Esophagus squamous epithelium (tissue), 5 donors: Measurements from ENCODE around the gene DNAJB8. TPM values are rescaled to one million over a fixed set of nuclear protein-coding genes. Genes with fewer than 3 reads are reported as not detected.

Source experiments
- DNase-seq: peaks from one replicate; lab custom pipeline; 2025; lab: John Stamatoyannopoulos, UW
- H3K27ac ChIP-seq, 4 donors: fragments of 200-600 bp; sonication (generic); one replicate each; pipeline ENCODE4 v1.5.1; 2016 to 2019; ENCODE audit warnings: mild to moderate bottlenecking in 1 of 4
- H3K27me3 ChIP-seq, 4 donors: fragments of 200-600 bp; sonication (generic); 1 replicate in 3 of 4; 2 replicates in 1 of 4; pipeline versions ENCODE4 v1.5.1 to v1.6.0; 2017 to 2021; ENCODE audit warnings: antibody characterized with exemption in 1 of 4
- H3K36me3 ChIP-seq, 3 donors: fragments of 200-600 bp; sonication (generic); one replicate each; pipeline ENCODE4 v1.5.1; 2016 to 2019
- H3K4me1 ChIP-seq, 3 donors: fragments of 200-600 bp; sonication (generic); one replicate each; pipeline ENCODE4 v1.5.1; 2017 to 2019
- H3K4me3 ChIP-seq, 4 donors: fragments of 200-600 bp; sonication (generic); 1 replicate in 3 of 4; 2 replicates in 1 of 4; pipeline ENCODE4 v1.5.1; 2016 to 2019; ENCODE audit warnings: mild to moderate bottlenecking in 2 of 4, moderate library complexity in 1 of 4
- H3K9me3 ChIP-seq, 3 donors: fragments of 200-600 bp; sonication (generic); one replicate each; pipeline ENCODE4 v1.5.1; 2016 to 2019
- CTCF ChIP-seq, 6 experiments: fragments of 450-650 bp in 4 of 6; fragments of 200-600 bp in 2 of 6; sonication (generic) in 2 of 6; IDR thresholded peaks; one replicate each; pipeline ENCODE4 v1.5.1; 2016 to 2019; ENCODE audit warnings: antibody characterized with exemption in 6 of 6, mild to moderate bottlenecking in 4 of 6, moderate library complexity in 4 of 6
- POLR2A ChIP-seq, 4 donors: fragments of 450-650 bp; IDR thresholded peaks; one replicate each; pipeline ENCODE4 v1.6.1; 2017; ENCODE audit warnings: antibody characterized with exemption in 4 of 4, mild to moderate bottlenecking in 4 of 4, moderate library complexity in 3 of 4
- WGBS, 2 donors: methylation state at CpG; one replicate each; pipeline ENCODE4 v1.1.5; 2018; 5-methylcytosine and 5-hydroxymethylcytosine counted together
- intact Hi-C: fragments of 100-400 bp; cut with DNase I; formaldehyde crosslinking; loops from one replicate; pipeline ENCODE4 v1.15.0; 2022
- total RNA-seq, 4 donors: library from RNA; depleted of rRNA; stranded (reverse); fragments of >200 nt; gene quantifications; one replicate each; pipeline ENCODE4 v1.1.0, GENCODE V29; 2016
- donor health status: DM: yes; HTN: yes; CAD: no.

Gene DNAJB8
- not detected for total RNA-seq

- H3K36me3 ChIP-seq: no peaks in the 10 kb centered on the region
- intact Hi-C loops: no loop called here
- no peaks in the 10 kb centered on the region for H3K4me1 ChIP-seq
- H3K27me3 ChIP-seq: peaks cover 0 to 52% (median 0%) of the 10 kb centered on the region in 4 donors
- no peaks in the 10 kb centered on the region for H3K9me3 ChIP-seq
- H3K27ac ChIP-seq: no peak within 1 kb of the TSS
- WGBS, 2 donors: 77% methylated on average over 8 to 14 of the region's 14 CpGs
- DNase-seq: no peak
- no peak within 1 kb of the TSS for H3K4me3 ChIP-seq
- TF ChIP-seq CTCF (IDR thresholded peaks at IDR 0.05) (no peak), POLR2A (IDR thresholded peaks at IDR 0.05) (no peak)
Observed at GRCh38 chr3:128466840-128467541, at the start of gene DNAJB8. TSS of gene DNAJB8 (minus strand) at chr3:128466890. CDS start at chr3:128463245, 3,645 bp downstream.

- WGBS, 2 donors: 67 to 79% methylated on average over 1 of the region's 1 CpG
- H3K27me3 ChIP-seq: peaks cover 0 to 65% (median 0%) of the 10 kb centered on the region in 4 donors
- TF ChIP-seq POLR2A (IDR thresholded peaks at IDR 0.05) (no peak), CTCF (IDR thresholded peaks at IDR 0.05) (no peak)
- H3K4me1 ChIP-seq: no peaks in the 10 kb centered on the region
- no peaks in the 10 kb centered on the region for H3K36me3 ChIP-seq
- intact Hi-C loops: no loop called here
- H3K27ac ChIP-seq: no peak overlapping the region
- no peak for DNase-seq
- no peak overlapping the region for H3K4me3 ChIP-seq
- no peaks in the 10 kb centered on the region for H3K9me3 ChIP-seq
Observed at GRCh38 chr3:128515967-128516366, 49.3 kb upstream of the DNAJB8 start.

- no peak for DNase-seq
- Histone ChIP-seq H3K36me3 (no peaks in the 10 kb centered on the region), H3K27ac (no peak overlapping the region), H3K9me3 (no peaks in the 10 kb centered on the region), H3K4me1 (no peaks in the 10 kb centered on the region), H3K27me3 (peaks cover 0 to 70% (median 0%) of the 10 kb centered on the region in 4 donors), H3K4me3 (no peak overlapping the region)
- WGBS, 2 donors: 65 to 90% methylated on average over 2 to 5 of the region's 5 CpGs
- TF ChIP-seq CTCF (IDR thresholded peaks at IDR 0.05): no peak
- TF ChIP-seq POLR2A (IDR thresholded peaks at IDR 0.05): no peak
- intact Hi-C loops: no loop called here
Observed at GRCh38 chr3:128508852-128509251, 42.2 kb upstream of the DNAJB8 start.

GRCh38 chr3:128506754-128507153, 40.1 kb upstream of the DNAJB8 start:
- Histone ChIP-seq H3K27ac (no peak overlapping the region), H3K36me3 (no peaks in the 10 kb centered on the region), H3K4me1 (no peaks in the 10 kb centered on the region), H3K4me3 (no peak overlapping the region), H3K27me3 (peaks cover 0 to 82% (median 0%) of the 10 kb centered on the region in 4 donors), H3K9me3 (no peaks in the 10 kb centered on the region)
- DNase-seq: no peak
- WGBS, 2 donors: 43 to 45% methylated on average over 2 of the region's 2 CpGs
- intact Hi-C loops: no loop called here
- TF ChIP-seq POLR2A (IDR thresholded peaks at IDR 0.05): no peak
- no peak for TF ChIP-seq CTCF (IDR thresholded peaks at IDR 0.05)

GRCh38 chr3:128505771-128506170, 39.1 kb upstream of the DNAJB8 start:
- Histone ChIP-seq H3K27ac (no peak overlapping the region), H3K9me3 (no peaks in the 10 kb centered on the region), H3K4me3 (no peak overlapping the region), H3K27me3 (peaks cover 0 to 92% (median 0%) of the 10 kb centered on the region in 4 donors), H3K36me3 (no peaks in the 10 kb centered on the region), H3K4me1 (no peaks in the 10 kb centered on the region)
- intact Hi-C loops: no loop called here
- WGBS, 2 donors: 90 to 93% methylated on average over 3 of the region's 3 CpGs
- TF ChIP-seq POLR2A (IDR thresholded peaks at IDR 0.05) (no peak), CTCF (IDR thresholded peaks at IDR 0.05) (no peak)
- no peak for DNase-seq
